Uterus (tissue), 2 donors: ENCODE results near the gene MFAP1.
"Not testable (repeated sequence)": the region's sequence is repeated elsewhere in the genome, so short reads cannot be mapped to it uniquely, and the experiment has no call there.

Source experiments
- CTCF ChIP-seq, 4 experiments: fragments of 200-600 bp in 2 of 4; fragments of 450-650 bp in 2 of 4; sonication (generic) in 2 of 4; IDR thresholded peaks; one replicate each; pipeline ENCODE4 v1.5.1; 2016 to 2019; ENCODE audit warnings: antibody characterized with exemption in 4 of 4, mild to moderate bottlenecking in 2 of 4, moderate library complexity in 1 of 4
- POLR2A ChIP-seq, 2 donors: fragments of 450-650 bp; IDR thresholded peaks; one replicate each; pipeline ENCODE4 v1.6.1; 2016; ENCODE audit warnings: antibody characterized with exemption in 2 of 2, mild to moderate bottlenecking in 1 of 2, moderate library complexity in 1 of 2

- TF ChIP-seq CTCF, POLR2A (IDR thresholded peaks at IDR 0.05): not testable (repeated sequence)
These were observed 815 bp upstream of the MFAP1 start for GRCh38 chr15:43825305-43825704.
